ENCODE data around the gene INHBB. TPM values are rescaled to one million over a fixed set of nuclear protein-coding genes. Genes with fewer than 3 reads are reported as not detected.

The INHBB gene
- total RNA-seq, 1 donor from 2014 or later, result 0.62 TPM

- Mint-ChIP-seq H3K27me3 (ENCODE audit: unreplicated experiment) (peaks cover 45% of the 10 kb centered on the region), H3K4me1 (ENCODE audit: unreplicated experiment) (no peaks in the 10 kb centered on the region), H3K4me3 (ENCODE audit: unreplicated experiment) (no peak overlapping the region), H3K27ac (ENCODE audit: unreplicated experiment) (no peak overlapping the region), H3K9me3 (ENCODE audit: unreplicated experiment) (no peaks in the 10 kb centered on the region), H3K36me3 (ENCODE audit: unreplicated experiment) (peaks cover 1% of the 10 kb centered on the region)
- no peak for DNase-seq (ENCODE audit: extremely low spot score, unreplicated experiment)
- TF ChIP-seq CTCF (IDR thresholded peaks at IDR 0.05), result no peak
Measured at GRCh38 chr2:120378605-120379004, 32.7 kb downstream of the INHBB start.

- Mint-ChIP-seq H3K27ac (ENCODE audit: unreplicated experiment) (no peak overlapping the region), H3K4me1 (ENCODE audit: unreplicated experiment) (no peaks in the 10 kb centered on the region), H3K9me3 (ENCODE audit: unreplicated experiment) (no peaks in the 10 kb centered on the region), H3K27me3 (ENCODE audit: unreplicated experiment) (peaks cover 41% of the 10 kb centered on the region), H3K4me3 (ENCODE audit: unreplicated experiment) (no peak overlapping the region), H3K36me3 (ENCODE audit: unreplicated experiment) (peaks cover 1% of the 10 kb centered on the region)
- TF ChIP-seq CTCF (IDR thresholded peaks at IDR 0.05), result no peak
- DNase-seq (ENCODE audit: extremely low spot score, unreplicated experiment), result no peak
Measured at GRCh38 chr2:120379916-120380893, 34.3 kb downstream of the INHBB start.

- TF ChIP-seq CTCF (IDR thresholded peaks at IDR 0.05), result no peak
- Mint-ChIP-seq H3K27me3 (ENCODE audit: unreplicated experiment) (peaks cover 44% of the 10 kb centered on the region), H3K9me3 (ENCODE audit: unreplicated experiment) (no peaks in the 10 kb centered on the region), H3K36me3 (ENCODE audit: unreplicated experiment) (peaks cover 1% of the 10 kb centered on the region), H3K4me1 (ENCODE audit: unreplicated experiment) (no peaks in the 10 kb centered on the region), H3K27ac (ENCODE audit: unreplicated experiment) (no peak overlapping the region), H3K4me3 (ENCODE audit: unreplicated experiment) (no peak overlapping the region)
- DNase-seq (ENCODE audit: extremely low spot score, unreplicated experiment), result no peak
Measured at GRCh38 chr2:120381192-120381591, 35.3 kb downstream of the INHBB start.

GRCh38 chr2:120381661-120382060 is 35.7 kb downstream of the INHBB start:
- Mint-ChIP-seq H3K9me3 (ENCODE audit: unreplicated experiment) (no peaks in the 10 kb centered on the region), H3K4me3 (ENCODE audit: unreplicated experiment) (no peak overlapping the region), H3K36me3 (ENCODE audit: unreplicated experiment) (peaks cover 1% of the 10 kb centered on the region), H3K27ac (ENCODE audit: unreplicated experiment) (no peak overlapping the region), H3K4me1 (ENCODE audit: unreplicated experiment) (no peaks in the 10 kb centered on the region), H3K27me3 (ENCODE audit: unreplicated experiment) (peaks cover 43% of the 10 kb centered on the region)
- no peak for DNase-seq (ENCODE audit: extremely low spot score, unreplicated experiment)
- no peak for TF ChIP-seq CTCF (IDR thresholded peaks at IDR 0.05)

GRCh38 chr2:120382541-120383144 is 36.7 kb downstream of the INHBB start:
- no peak overlapping the region for H3K27ac Mint-ChIP-seq (ENCODE audit: unreplicated experiment)
- no peak overlapping the region for H3K4me3 Mint-ChIP-seq (ENCODE audit: unreplicated experiment)
- no peaks in the 10 kb centered on the region for H3K4me1 Mint-ChIP-seq (ENCODE audit: unreplicated experiment)
- no peaks in the 10 kb centered on the region for H3K9me3 Mint-ChIP-seq (ENCODE audit: unreplicated experiment)
- no peaks in the 10 kb centered on the region for H3K36me3 Mint-ChIP-seq (ENCODE audit: unreplicated experiment)
- DNase-seq (ENCODE audit: extremely low spot score, unreplicated experiment), result no peak
- no peak for TF ChIP-seq CTCF (IDR thresholded peaks at IDR 0.05)
- H3K27me3 Mint-ChIP-seq (ENCODE audit: unreplicated experiment), result peaks cover 38% of the 10 kb centered on the region

Data from osteocyte (in vitro differentiated cells).